HG03066 (cell line): ENCODE data around the gene UCK2.

Experiments used
- ATAC-seq: cut with Tn5 transposase; IDR thresholded peaks from one replicate; pipeline ENCODE4 v1.9.1; 2021; ENCODE audit warnings: low read depth; ENCODE audit not compliant: unreplicated experiment

UCK2 gene

GRCh38 chr1:165854101-165854845, 26.9 kb downstream of the UCK2 start:
- no peak for ATAC-seq

GRCh38 chr1:165855010-165855838, 27.8 kb downstream of the UCK2 start:
- no peak for ATAC-seq

GRCh38 chr1:165856021-165856420, 28.6 kb downstream of the UCK2 start:
- no peak for ATAC-seq

GRCh38 chr1:165856606-165857005, 29.2 kb downstream of the UCK2 start:
- ATAC-seq: no peak

GRCh38 chr1:165857046-165857801, 29.8 kb downstream of the UCK2 start:
- peak; percentile 92 for ATAC-seq

GRCh38 chr1:165858364-165858823, 31.0 kb downstream of the UCK2 start:
- no peak for ATAC-seq

GRCh38 chr1:165858967-165859845, 31.8 kb downstream of the UCK2 start:
- ATAC-seq: no peak

- no peak for ATAC-seq
Measured at GRCh38 chr1:165860065-165860464, 32.7 kb downstream of the UCK2 start.

- no peak for ATAC-seq
Measured at GRCh38 chr1:165861911-165862310, 34.5 kb downstream of the UCK2 start.

- ATAC-seq: no peak
Measured at GRCh38 chr1:165862448-165862847, 35.0 kb downstream of the UCK2 start.

GRCh38 chr1:165863346-165863745, 35.9 kb downstream of the UCK2 start:
- ATAC-seq: no peak

GRCh38 chr1:165865633-165866340, 38.4 kb downstream of the UCK2 start:
- no peak for ATAC-seq

- ATAC-seq: no peak
Measured at GRCh38 chr1:165869343-165869742, 41.9 kb downstream of the UCK2 start.

GRCh38 chr1:165871311-165872067, 44.1 kb downstream of the UCK2 start:
- ATAC-seq: peak; percentile 86

- ATAC-seq: no peak
Measured at GRCh38 chr1:165873481-165873880, 46.1 kb downstream of the UCK2 start.

GRCh38 chr1:165874643-165875042, 47.2 kb downstream of the UCK2 start:
- no peak for ATAC-seq

GRCh38 chr1:165875171-165875570, 47.8 kb downstream of the UCK2 start:
- peak; percentile 31 for ATAC-seq

- ATAC-seq: no peak
Measured at GRCh38 chr1:165875604-165876003, 48.2 kb downstream of the UCK2 start.

GRCh38 chr1:165876121-165876520, 48.7 kb downstream of the UCK2 start:
- no peak for ATAC-seq
